Gastrocnemius medialis (tissue), 4 donors: ENCODE measurements around the gene SP1. TPM values are rescaled to one million over a fixed set of nuclear protein-coding genes. Genes with fewer than 3 reads are reported as not detected.

ENCODE experiments used
- ATAC-seq, 2 donors: fragments of 150-250 bp; one replicate each; pipeline ENCODE4 v1.9.1; 2016
- DNase-seq, 2 donors: peaks; one replicate each; pipeline ENCODE4 v3.0.0-alpha.2; 2019
- H3K27ac ChIP-seq, 4 donors: fragments of 200-600 bp; sonication (generic); 1 replicate in 1 of 4; 2 replicates in 3 of 4; pipeline ENCODE4 v1.5.1; 2016 to 2018; ENCODE audit warnings: mild to moderate bottlenecking in 2 of 4, moderate library complexity in 1 of 4
- H3K27me3 ChIP-seq, 3 donors: fragments of 200-600 bp; sonication (generic) in 2 of 3; 1 replicate in 1 of 3; 2 replicates in 2 of 3; pipeline versions ENCODE4 v1.5.1 to v1.6.0; 2016 to 2019; ENCODE audit warnings: mild to moderate bottlenecking in 1 of 3, moderate library complexity in 1 of 3
- H3K36me3 ChIP-seq, 2 donors: fragments of 200-600 bp; sonication (generic) in 1 of 2; one replicate each; pipeline ENCODE4 v1.5.1; 2017 to 2018
- H3K4me1 ChIP-seq, 2 donors: fragments of 200-600 bp; sonication (generic) in 1 of 2; one replicate each; pipeline ENCODE4 v1.5.1; 2016 to 2017; ENCODE audit warnings: mild to moderate bottlenecking in 2 of 2
- H3K4me3 ChIP-seq, 4 donors: fragments of 200-600 bp; sonication (generic) in 3 of 4; 1 replicate in 1 of 4; 2 replicates in 3 of 4; pipeline ENCODE4 v1.5.1; 2016 to 2019; ENCODE audit warnings: mild to moderate bottlenecking in 2 of 4
- H3K9me3 ChIP-seq, 3 donors: fragments of 200-600 bp; sonication (generic) in 2 of 3; 1 replicate in 1 of 3; 2 replicates in 2 of 3; pipeline ENCODE4 v1.5.1; 2016 to 2019
- CTCF ChIP-seq, 5 experiments: fragments of 450-650 bp in 3 of 5; fragments of 200-600 bp in 2 of 5; sonication (generic) in 2 of 5; IDR thresholded peaks in 4 of 5; conservative IDR thresholded peaks in 1 of 5; 1 replicate in 4 of 5; 2 replicates in 1 of 5; pipeline ENCODE4 v1.5.1; 2016 to 2019; ENCODE audit warnings: antibody characterized with exemption in 5 of 5, mild to moderate bottlenecking in 3 of 5, moderate library complexity in 3 of 5
- POLR2A ChIP-seq, 2 donors: fragments of 450-650 bp; IDR thresholded peaks; one replicate each; pipeline ENCODE4 v1.6.1; 2017; ENCODE audit warnings: antibody characterized with exemption in 2 of 2, mild to moderate bottlenecking in 2 of 2, moderate library complexity in 2 of 2
- in situ Hi-C, 4 donors: fragments of 200-750 bp; cut with MboI; loops; one replicate each; pipeline versions ENCODE4 v1.15.0 to v1.8.0; 2017; ENCODE audit warnings: low sequenced_read_pairs in 4 of 4
- intact Hi-C: fragments of 100-400 bp; cut with DNase I; formaldehyde crosslinking; loops from one replicate; pipeline ENCODE4 v1.15.1; 2023; ENCODE audit warnings: low total_unique reads
- total RNA-seq, 4 donors: library from RNA; depleted of rRNA; stranded (reverse); fragments of >200 nt; gene quantifications; one replicate each; pipeline versions ENCODE4 v1.1.0 to v1.2.3, GENCODE V29; 2016

The SP1 gene
- total RNA-seq, 4 donors from 2014 or later = 44.9 to 61.9 (median 48.0) TPM

GRCh38 chr12:53462935-53463334 lies 83.0 kb downstream of the SP1 start:
- Histone ChIP-seq H3K4me1 (peaks cover 79 to 90% of the 10 kb centered on the region in 2 donors), H3K27me3 (no peaks in the 10 kb centered on the region), H3K9me3 (no peaks in the 10 kb centered on the region), H3K36me3 (peaks cover 0 to 100% of the 10 kb centered on the region in 2 donors), H3K4me3 (no peak overlapping the region), H3K27ac (peak overlapping the region; percentile 71 to 84 (median 78))
- DNase-seq = peak in 1 of 2 donors; percentile 6
- TF ChIP-seq CTCF (IDR thresholded peaks at IDR 0.05 in 4 of 5, conservative IDR thresholded peaks at IDR 0.05 in 1 of 5) (no peak), POLR2A (IDR thresholded peaks at IDR 0.05) (no peak)
- intact Hi-C loops = no loop called here
- ATAC-seq = no peak
- in situ Hi-C loops = no loop called here

- H3K36me3 ChIP-seq = peaks cover 0 to 100% of the 10 kb centered on the region in 2 donors
- TF ChIP-seq POLR2A (IDR thresholded peaks at IDR 0.05) (no peak), CTCF (IDR thresholded peaks at IDR 0.05 in 4 of 5, conservative IDR thresholded peaks at IDR 0.05 in 1 of 5) (no peak)
- H3K4me3 ChIP-seq = no peak overlapping the region
- H3K4me1 ChIP-seq = peaks cover 89 to 92% of the 10 kb centered on the region in 2 donors
- peak overlapping the region; percentile 71 to 84 (median 78) for H3K27ac ChIP-seq
- no peaks in the 10 kb centered on the region for H3K27me3 ChIP-seq
- DNase-seq (no peak), ATAC-seq (no peak)
- intact Hi-C loops (no loop called here), in situ Hi-C loops (no loop called here)
- no peaks in the 10 kb centered on the region for H3K9me3 ChIP-seq
Measured at GRCh38 chr12:53463802-53464560, 84.0 kb downstream of the SP1 start.

GRCh38 chr12:53464685-53465418 lies 84.9 kb downstream of the SP1 start:
- TF ChIP-seq CTCF (IDR thresholded peaks at IDR 0.05 in 4 of 5, conservative IDR thresholded peaks at IDR 0.05 in 1 of 5) (no peak), POLR2A (IDR thresholded peaks at IDR 0.05) (no peak)
- Histone ChIP-seq H3K9me3 (no peaks in the 10 kb centered on the region), H3K27ac (peak overlapping the region; percentile 71 to 84 (median 78)), H3K4me3 (no peak overlapping the region), H3K36me3 (peaks cover 3 to 100% of the 10 kb centered on the region in 2 donors), H3K4me1 (peaks cover 90 to 92% of the 10 kb centered on the region in 2 donors), H3K27me3 (no peaks in the 10 kb centered on the region)
- no peak for ATAC-seq
- intact Hi-C loops (no loop called here), in situ Hi-C loops (no loop called here)
- peak in 1 of 2 donors; percentile 12 for DNase-seq

GRCh38 chr12:53465679-53466078 lies 85.7 kb downstream of the SP1 start:
- H3K4me1 ChIP-seq = peaks cover 89 to 91% of the 10 kb centered on the region in 2 donors

More at GRCh38 chr12:53465679-53466078, 85.7 kb downstream of the SP1 start:
- no peak for TF ChIP-seq CTCF (IDR thresholded peaks at IDR 0.05 in 4 of 5, conservative IDR thresholded peaks at IDR 0.05 in 1 of 5)
- no peak for TF ChIP-seq POLR2A (IDR thresholded peaks at IDR 0.05)
- no peak for ATAC-seq
- in situ Hi-C loops = no loop called here
- Histone ChIP-seq H3K27ac (peak overlapping the region; percentile 71 to 84 (median 78)), H3K27me3 (no peaks in the 10 kb centered on the region), H3K9me3 (no peaks in the 10 kb centered on the region), H3K36me3 (peaks cover 3 to 100% of the 10 kb centered on the region in 2 donors), H3K4me3 (no peak overlapping the region)
- no peak for DNase-seq
- intact Hi-C loops = no loop called here

Other genes starting within 250 kb of the SP1 start
- gene ZNF740, start 199.5 kb upstream of the SP1 start, total RNA-seq = 1 to 10 TPM; 4.1 to 7.4 (median 5.0) TPM
- 10 to 100 TPM in 1 of 4 donors, 1 to 10 TPM in 2, under 1 TPM in 1; 0.68 to 14.9 (median 1.9) TPM for gene CSAD, start 199.3 kb upstream of the SP1 start, total RNA-seq
- gene ITGB7, start 172.9 kb upstream of the SP1 start, total RNA-seq = under 1 TPM in 2 of 4 donors, not detected in 2; 0.73 to 0.81 TPM
- gene RARG, start 148.0 kb upstream of the SP1 start, total RNA-seq = 1 to 10 TPM; 4.2 to 5.8 (median 4.9) TPM
- gene ESPL1, start 111.9 kb upstream of the SP1 start, total RNA-seq = under 1 TPM in 3 of 4 donors, not detected in 1; 0.20 to 0.44 (median 0.24) TPM
- gene PFDN5, start 84.6 kb upstream of the SP1 start, total RNA-seq = 100 to 1,000 TPM; 341 to 464 (median 358) TPM
- gene MYG1, start 80.5 kb upstream of the SP1 start, total RNA-seq = 10 to 100 TPM; 43.4 to 51.0 (median 46.0) TPM
- 10 to 100 TPM; 30.5 to 47.9 (median 38.5) TPM for gene AAAS, start 58.6 kb upstream of the SP1 start, total RNA-seq
- gene SP7, start 43.8 kb upstream of the SP1 start, total RNA-seq = not detected
- 1 to 10 TPM in 2 of 4 donors, not detected in 2; 1.0 to 1.4 TPM for gene AMHR2, start 43.7 kb downstream of the SP1 start, total RNA-seq
- 10 to 100 TPM; 40.3 to 90.4 (median 74.2) TPM for gene PRR13, start 61.6 kb downstream of the SP1 start, total RNA-seq
- gene PCBP2, start 71.9 kb downstream of the SP1 start, total RNA-seq = 100 to 1,000 TPM; 113 to 257 (median 191) TPM
- gene MAP3K12, start 119.3 kb downstream of the SP1 start, total RNA-seq = 1 to 10 TPM; 1.1 to 9.9 (median 3.8) TPM
- gene TARBP2, start 121.1 kb downstream of the SP1 start, total RNA-seq = 10 to 100 TPM in 2 of 4 donors, 1 to 10 TPM in 2; 6.8 to 17.4 (median 11.6) TPM
- gene NPFF, start 127.3 kb downstream of the SP1 start, total RNA-seq = not detected
- gene ATF7, start 246.2 kb downstream of the SP1 start, total RNA-seq = 10 to 100 TPM; 21.9 to 47.9 (median 26.3) TPM